B cell (primary cell): ENCODE measurements around the gene PNLIPRP2.

Experiments used
- CTCF ChIP-seq: fragments of 200-600 bp; IDR thresholded peaks from one replicate; pipeline ENCODE4 v1.8.0; 2022; ENCODE audit warnings: antibody characterized with exemption, mild to moderate bottlenecking
- EZH2 ChIP-seq: IDR thresholded peaks from 2 replicates; pipeline ENCODE4 v1.6.1; 2012; ENCODE audit warnings: borderline replicate concordance, low read depth, mild to moderate bottlenecking, moderate library complexity, low read length; ENCODE audit not compliant: insufficient read depth, poor library complexity, severe bottlenecking

GRCh38 chr10:116633216-116633600, 12.5 kb downstream of the PNLIPRP2 start:
- TF ChIP-seq EZH2: no peak
- TF ChIP-seq CTCF: no peak
